ENCODE data around the gene DMXL2.

The DMXL2 gene

DNA sequence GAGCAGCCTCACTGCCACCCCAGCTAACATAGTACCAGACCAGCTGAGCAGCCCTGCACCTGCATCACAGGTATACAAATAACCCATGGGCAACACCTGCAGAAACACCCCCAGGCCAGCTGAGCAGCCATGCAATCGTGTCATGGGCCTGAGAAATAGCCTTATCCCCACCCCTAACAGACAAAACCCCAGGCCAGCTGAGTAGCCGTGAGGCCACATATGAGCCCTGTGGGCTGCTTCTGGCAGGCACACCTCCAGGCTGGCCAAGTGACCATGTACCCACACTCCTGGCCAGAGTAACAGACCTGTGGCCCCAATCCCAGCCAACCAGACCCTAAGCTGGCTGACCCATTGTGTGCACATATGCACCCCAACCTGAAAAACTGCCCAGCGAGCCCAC, 138.6 kb downstream of the DMXL2 start:
- ATAC-seq, result no peak
- TF ChIP-seq ISL1 (CRISPR knock-in tag; IDR thresholded peaks at IDR 0.05) (no peak), ZNF8 (CRISPR knock-in tag; IDR thresholded peaks at IDR 0.05) (no peak), ZFP3 (CRISPR knock-in tag; IDR thresholded peaks at IDR 0.05) (no peak), PPARA (CRISPR knock-in tag; IDR thresholded peaks at IDR 0.05; ENCODE audit: borderline replicate concordance) (no peak), CSRNP3 (CRISPR knock-in tag; IDR thresholded peaks at IDR 0.05) (no peak), BACH2 (CRISPR knock-in tag; IDR thresholded peaks at IDR 0.05; ENCODE audit: borderline replicate concordance) (no peak), CSDC2 (CRISPR knock-in tag; IDR thresholded peaks at IDR 0.05) (no peak), OSR1 (CRISPR knock-in tag; IDR thresholded peaks at IDR 0.05) (no peak), GLIS3 (CRISPR knock-in tag; IDR thresholded peaks at IDR 0.05) (no peak), ESRRG (CRISPR knock-in tag; IDR thresholded peaks at IDR 0.05) (no peak), SNAI2 (CRISPR knock-in tag; IDR thresholded peaks at IDR 0.05) (no peak), ZNF565 (CRISPR knock-in tag; conservative IDR thresholded peaks at IDR 0.05; ENCODE audit: low read depth) (no peak), TOX (CRISPR knock-in tag; IDR thresholded peaks at IDR 0.05; ENCODE audit: borderline replicate concordance) (no peak), TSHZ2 (CRISPR knock-in tag; IDR thresholded peaks at IDR 0.05) (no peak), ZFP30 (CRISPR knock-in tag; IDR thresholded peaks at IDR 0.05) (no peak)

GRCh38 chr15:51483520-51483919, 139.1 kb downstream of the DMXL2 start:
- TF ChIP-seq SNAI2 (CRISPR knock-in tag; IDR thresholded peaks at IDR 0.05), result no peak
- no peak for TF ChIP-seq TSHZ2 (CRISPR knock-in tag; IDR thresholded peaks at IDR 0.05)
- no peak for ATAC-seq

DNA sequence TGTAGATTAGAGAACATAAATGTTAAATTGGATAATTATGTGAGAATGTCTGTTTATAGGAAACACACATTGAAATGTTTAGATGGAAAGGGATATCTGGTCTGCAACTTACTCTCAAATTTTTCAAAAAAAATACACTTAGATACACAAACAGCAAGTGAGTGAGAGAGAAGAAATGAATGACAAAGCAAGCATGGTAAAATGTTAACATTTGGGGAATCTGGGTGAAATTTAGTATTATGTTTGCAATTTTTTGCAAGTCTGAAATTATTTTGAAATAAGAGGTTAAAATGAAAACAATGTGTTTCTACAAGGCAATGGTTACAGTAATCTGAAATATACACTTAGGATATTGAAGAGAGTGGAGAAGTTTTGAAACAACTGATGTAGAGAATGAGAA, 146.8 kb downstream of the DMXL2 start:
- ATAC-seq, result no peak
- TF ChIP-seq ARNTL (CRISPR knock-in tag; IDR thresholded peaks at IDR 0.05; ENCODE audit: borderline replicate concordance, low read depth), result no peak
- no peak for TF ChIP-seq CSDC2 (CRISPR knock-in tag; IDR thresholded peaks at IDR 0.05)
- TF ChIP-seq, protein P1, sequence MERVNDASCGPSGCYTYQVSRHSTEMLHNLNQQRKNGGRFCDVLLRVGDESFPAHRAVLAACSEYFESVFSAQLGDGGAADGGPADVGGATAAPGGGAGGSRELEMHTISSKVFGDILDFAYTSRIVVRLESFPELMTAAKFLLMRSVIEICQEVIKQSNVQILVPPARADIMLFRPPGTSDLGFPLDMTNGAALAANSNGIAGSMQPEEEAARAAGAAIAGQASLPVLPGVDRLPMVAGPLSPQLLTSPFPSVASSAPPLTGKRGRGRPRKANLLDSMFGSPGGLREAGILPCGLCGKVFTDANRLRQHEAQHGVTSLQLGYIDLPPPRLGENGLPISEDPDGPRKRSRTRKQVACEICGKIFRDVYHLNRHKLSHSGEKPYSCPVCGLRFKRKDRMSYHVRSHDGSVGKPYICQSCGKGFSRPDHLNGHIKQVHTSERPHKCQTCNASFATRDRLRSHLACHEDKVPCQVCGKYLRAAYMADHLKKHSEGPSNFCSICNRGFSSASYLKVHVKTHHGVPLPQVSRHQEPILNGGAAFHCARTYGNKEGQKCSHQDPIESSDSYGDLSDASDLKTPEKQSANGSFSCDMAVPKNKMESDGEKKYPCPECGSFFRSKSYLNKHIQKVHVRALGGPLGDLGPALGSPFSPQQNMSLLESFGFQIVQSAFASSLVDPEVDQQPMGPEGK (CRISPR knock-in tag; IDR thresholded peaks at IDR 0.05; ENCODE audit: borderline replicate concordance), result no peak
- no peak for TF ChIP-seq ESRRG (CRISPR knock-in tag; IDR thresholded peaks at IDR 0.05)
- no peak for TF ChIP-seq ZNF565 (CRISPR knock-in tag; conservative IDR thresholded peaks at IDR 0.05; ENCODE audit: low read depth)
- no peak for TF ChIP-seq GLIS3 (CRISPR knock-in tag; IDR thresholded peaks at IDR 0.05)
- TF ChIP-seq OSR1 (CRISPR knock-in tag; IDR thresholded peaks at IDR 0.05), result no peak
- TF ChIP-seq ZNF8 (CRISPR knock-in tag; IDR thresholded peaks at IDR 0.05), result no peak
- TF ChIP-seq ZC3H10 (CRISPR knock-in tag; IDR thresholded peaks at IDR 0.05), result no peak
- TF ChIP-seq ZNF70 (CRISPR knock-in tag; IDR thresholded peaks at IDR 0.05), result no peak
- TF ChIP-seq ISL1 (CRISPR knock-in tag; IDR thresholded peaks at IDR 0.05), result no peak
- no peak for TF ChIP-seq PPARA (CRISPR knock-in tag; IDR thresholded peaks at IDR 0.05; ENCODE audit: borderline replicate concordance)
- TF ChIP-seq POU6F1 (CRISPR knock-in tag; IDR thresholded peaks at IDR 0.05; ENCODE audit: borderline replicate concordance, low read depth), result no peak
- no peak for TF ChIP-seq SNAI2 (CRISPR knock-in tag; IDR thresholded peaks at IDR 0.05)

Data from SK-N-SH treated with all-trans-retinoic acid at 6 μM for 48 hours (cell line).